ENCODE data around the gene HYI.
"Not testable (repeated sequence)": the region's sequence is repeated elsewhere in the genome, so short reads cannot be mapped to it uniquely, and the experiment has no call there.

Gene HYI

DNA sequence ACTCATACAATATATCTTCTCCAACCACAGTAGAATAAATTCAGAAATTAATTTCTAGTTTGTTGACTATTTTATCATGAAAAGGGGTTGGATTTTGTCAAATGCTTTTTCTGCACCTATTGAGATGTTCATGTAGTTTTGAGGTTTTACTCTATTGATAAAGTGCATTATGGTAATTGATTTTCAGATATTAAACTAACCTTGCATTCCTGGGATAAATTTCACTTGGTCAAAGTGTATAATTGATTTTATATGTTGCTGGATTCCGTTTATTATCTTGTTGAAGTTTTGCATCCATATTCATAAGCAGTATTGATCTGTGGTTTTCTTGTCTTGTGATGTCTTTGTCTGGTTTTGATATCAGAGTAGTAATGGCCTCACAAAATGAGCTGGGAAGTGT is 34.4 kb upstream of the HYI start:
- H3K4me3 ChIP-seq (replicated peaks; ENCODE audit: low read depth, low read length): no peak overlapping the region
- TF ChIP-seq, protein P1, sequence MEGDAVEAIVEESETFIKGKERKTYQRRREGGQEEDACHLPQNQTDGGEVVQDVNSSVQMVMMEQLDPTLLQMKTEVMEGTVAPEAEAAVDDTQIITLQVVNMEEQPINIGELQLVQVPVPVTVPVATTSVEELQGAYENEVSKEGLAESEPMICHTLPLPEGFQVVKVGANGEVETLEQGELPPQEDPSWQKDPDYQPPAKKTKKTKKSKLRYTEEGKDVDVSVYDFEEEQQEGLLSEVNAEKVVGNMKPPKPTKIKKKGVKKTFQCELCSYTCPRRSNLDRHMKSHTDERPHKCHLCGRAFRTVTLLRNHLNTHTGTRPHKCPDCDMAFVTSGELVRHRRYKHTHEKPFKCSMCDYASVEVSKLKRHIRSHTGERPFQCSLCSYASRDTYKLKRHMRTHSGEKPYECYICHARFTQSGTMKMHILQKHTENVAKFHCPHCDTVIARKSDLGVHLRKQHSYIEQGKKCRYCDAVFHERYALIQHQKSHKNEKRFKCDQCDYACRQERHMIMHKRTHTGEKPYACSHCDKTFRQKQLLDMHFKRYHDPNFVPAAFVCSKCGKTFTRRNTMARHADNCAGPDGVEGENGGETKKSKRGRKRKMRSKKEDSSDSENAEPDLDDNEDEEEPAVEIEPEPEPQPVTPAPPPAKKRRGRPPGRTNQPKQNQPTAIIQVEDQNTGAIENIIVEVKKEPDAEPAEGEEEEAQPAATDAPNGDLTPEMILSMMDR (IDR thresholded peaks at IDR 0.05; ENCODE audit: low read depth, low read length, missing control alignments): no peak
- DNase-seq (ENCODE audit: extremely low read depth, low read depth): no peak

- no peak for DNase-seq (ENCODE audit: extremely low read depth, low read depth)
- TF ChIP-seq, protein P1 (IDR thresholded peaks at IDR 0.05; ENCODE audit: low read depth, low read length, missing control alignments): no peak
- H3K4me3 ChIP-seq (replicated peaks; ENCODE audit: low read depth, low read length): no peak overlapping the region
Measured at GRCh38 chr1:43484367-43484766, 30.6 kb upstream of the HYI start.

GRCh38 chr1:43482215-43482614 is 28.5 kb upstream of the HYI start:
- DNase-seq (ENCODE audit: extremely low read depth, low read depth): no peak
- TF ChIP-seq, protein P1 (IDR thresholded peaks at IDR 0.05; ENCODE audit: low read depth, low read length, missing control alignments): no peak
- no peak overlapping the region for H3K4me3 ChIP-seq (replicated peaks; ENCODE audit: low read depth, low read length)

DNA sequence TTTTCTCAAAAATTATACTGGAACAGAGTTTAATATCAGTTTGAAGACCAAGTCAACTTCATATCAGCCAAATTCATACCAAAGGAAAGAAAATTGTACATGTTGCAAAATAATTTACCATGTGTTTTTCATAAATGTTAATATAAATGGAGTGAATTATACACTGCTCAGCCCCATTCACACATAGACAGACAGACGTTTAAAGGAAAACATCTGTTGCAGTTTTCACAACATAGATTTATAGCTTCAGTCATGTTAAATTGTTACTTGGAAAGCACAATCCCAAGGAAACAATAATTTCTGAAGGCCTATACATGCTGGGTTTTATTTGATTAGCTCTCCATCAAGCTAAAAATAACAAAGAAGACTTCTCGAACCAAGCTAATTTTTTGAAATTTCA is 27.8 kb upstream of the HYI start:
- no peak for DNase-seq (ENCODE audit: extremely low read depth, low read depth)
- TF ChIP-seq, protein P1 (IDR thresholded peaks at IDR 0.05; ENCODE audit: low read depth, low read length, missing control alignments): no peak
- no peak overlapping the region for H3K4me3 ChIP-seq (replicated peaks; ENCODE audit: low read depth, low read length)

DNA sequence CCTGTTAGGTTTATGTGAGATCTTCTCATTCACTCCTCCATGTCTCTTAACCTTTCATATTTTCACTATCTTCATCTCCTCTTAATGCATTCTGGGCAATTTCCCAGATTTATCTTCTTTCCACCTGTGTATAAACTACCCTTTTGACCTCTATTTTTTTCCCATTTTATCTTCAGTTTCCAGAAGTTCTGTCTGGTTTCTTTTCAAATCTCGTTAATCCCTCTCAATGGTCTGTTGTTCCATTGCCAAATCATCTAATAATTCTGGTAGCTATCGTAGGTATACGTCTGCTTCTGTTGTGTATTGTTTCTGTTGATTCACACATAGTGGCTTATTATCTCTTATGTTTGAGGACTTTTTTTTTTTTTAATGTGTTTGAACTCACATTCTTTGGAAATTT is 25.7 kb upstream of the HYI start:
- no peak for DNase-seq (ENCODE audit: extremely low read depth, low read depth)
- TF ChIP-seq, protein P1 (IDR thresholded peaks at IDR 0.05; ENCODE audit: low read depth, low read length, missing control alignments): no peak
- H3K4me3 ChIP-seq (replicated peaks; ENCODE audit: low read depth, low read length): no peak overlapping the region

GRCh38 chr1:43477716-43478115 is 24.0 kb upstream of the HYI start:
- H3K4me3 ChIP-seq (replicated peaks; ENCODE audit: low read depth, low read length): no peak overlapping the region
- no peak for DNase-seq (ENCODE audit: extremely low read depth, low read depth)
- TF ChIP-seq, protein P1 (IDR thresholded peaks at IDR 0.05; ENCODE audit: low read depth, low read length, missing control alignments): no peak

DNA sequence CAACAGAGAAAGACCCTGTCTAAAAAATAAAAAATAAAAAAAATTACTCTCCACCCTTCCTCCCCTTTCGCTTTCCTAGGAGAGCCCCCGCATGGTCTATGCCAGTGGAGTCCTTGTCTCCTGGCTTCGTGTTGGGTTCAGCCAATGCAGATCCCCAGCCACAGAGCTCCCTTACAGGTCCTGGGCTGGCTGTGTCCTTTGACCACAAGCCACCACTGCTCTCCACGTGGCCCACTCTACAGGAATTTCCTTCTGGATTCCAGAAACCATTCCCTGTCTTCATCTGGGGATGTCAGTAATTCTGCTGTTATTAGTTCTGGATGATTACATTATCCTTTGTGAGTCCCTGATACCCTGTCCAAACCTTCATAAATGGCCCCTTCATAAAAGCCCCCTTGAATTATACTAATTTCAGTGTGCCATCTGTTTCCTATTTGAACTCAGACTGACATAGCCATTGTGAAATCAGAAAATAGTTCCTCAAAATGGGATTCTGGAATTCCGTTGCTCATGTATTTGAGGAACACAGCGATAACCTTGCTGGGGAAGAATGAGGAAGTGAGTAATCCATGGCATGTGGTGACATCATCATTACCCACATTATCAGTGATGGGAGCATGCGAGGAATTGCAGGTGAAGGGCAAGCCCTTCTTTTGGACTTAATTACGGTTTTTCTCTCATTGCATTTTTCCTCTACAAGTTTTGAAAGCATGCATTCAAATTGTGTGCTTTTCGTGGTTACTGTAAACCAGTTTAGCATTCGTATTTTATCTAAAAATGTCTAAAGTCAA is 22.1 kb upstream of the HYI start:
- H3K4me3 ChIP-seq (replicated peaks; ENCODE audit: low read depth, low read length); DNase-seq (ENCODE audit: extremely low read depth, low read depth): not testable (repeated sequence)
